Left renal cortex interstitium (tissue), 4 donors: ENCODE results near the gene UTP14A. TPM values are rescaled to one million over a fixed set of nuclear protein-coding genes. Genes with fewer than 3 reads are reported as not detected.
"Not testable (repeated sequence)": the region's sequence is repeated elsewhere in the genome, so short reads cannot be mapped to it uniquely, and the experiment has no call there.

Source experiments
- DNase-seq, 4 donors: peaks; one replicate each; pipeline ENCODE4 v3.0.0-alpha.2; 2013; ENCODE audit warnings: low read depth in 4 of 4, low spot score in 2 of 4, missing footprints in 1 of 4
- polyA plus RNA-seq, 4 donors: library from polyadenylated mRNA; unstranded; fragments of 120-200 nt; gene quantifications; one replicate each; pipeline ENCODE4 v1.2.1, GENCODE V29; 2013; ENCODE audit not compliant: insufficient read length in 4 of 4

UTP14A gene
- polyA plus RNA-seq, result 10 to 100 TPM; 25.0 to 28.7 (median 26.3) TPM

- DNase-seq, result peak; percentile 67 to 88 (median 74)
These were observed at the start of gene UTP14A for GRCh38 chrX:129905787-129906580. TSS of gene UTP14A (plus strand) at chrX:129906164. CDS start at chrX:129906211, 47 bp downstream.

GRCh38 chrX:129859134-129859533, 46.8 kb upstream of the UTP14A start:
- not testable (repeated sequence) for DNase-seq

- DNase-seq, result not testable (repeated sequence)
These were observed 39.6 kb upstream of the UTP14A start for GRCh38 chrX:129866321-129866720.

GRCh38 chrX:129872524-129872923, 33.4 kb upstream of the UTP14A start:
- DNase-seq, result no peak

- DNase-seq, result no peak
These were observed 30.3 kb upstream of the UTP14A start for GRCh38 chrX:129875669-129876068.

GRCh38 chrX:129876771-129877305, 29.1 kb upstream of the UTP14A start:
- DNase-seq, result no peak

GRCh38 chrX:129877401-129877800, 28.6 kb upstream of the UTP14A start:
- no peak for DNase-seq

GRCh38 chrX:129900054-129900453, 5.9 kb upstream of the UTP14A start:
- DNase-seq, result no peak

- DNase-seq, result no peak
These were observed 2.7 kb downstream of the UTP14A start for GRCh38 chrX:129908636-129909035.

GRCh38 chrX:129925305-129926092, 19.5 kb downstream of the UTP14A start:
- DNase-seq, result peak in 3 of 4 donors; percentile 38 to 55 (median 44)

- DNase-seq, result no peak
These were observed 25.0 kb downstream of the UTP14A start for GRCh38 chrX:129930941-129931410.

GRCh38 chrX:129931411-129932015, 25.5 kb downstream of the UTP14A start:
- peak in 2 of 4 donors; percentile 63 to 78 for DNase-seq

- DNase-seq, result peak in 3 of 4 donors; percentile 36 to 65 (median 49)
These were observed 26.3 kb downstream of the UTP14A start for GRCh38 chrX:129932016-129932820.

GRCh38 chrX:129932821-129933321, 26.9 kb downstream of the UTP14A start:
- no peak for DNase-seq

- DNase-seq, result no peak
These were observed 27.7 kb downstream of the UTP14A start for GRCh38 chrX:129933700-129934099.

GRCh38 chrX:129934461-129934860, 28.5 kb downstream of the UTP14A start:
- no peak for DNase-seq

GRCh38 chrX:129934952-129935351, 29.0 kb downstream of the UTP14A start:
- no peak for DNase-seq

- DNase-seq, result no peak
These were observed 32.1 kb downstream of the UTP14A start for GRCh38 chrX:129938081-129938480.

GRCh38 chrX:129939986-129940385, 34.0 kb downstream of the UTP14A start:
- no peak for DNase-seq

- no peak for DNase-seq
These were observed 34.8 kb downstream of the UTP14A start for GRCh38 chrX:129940721-129941120.
